ENCODE measurements around the gene EPB41L1. TPM values are rescaled to one million over a fixed set of nuclear protein-coding genes. Genes with fewer than 3 reads are reported as not detected.

EPB41L1 gene
- total RNA-seq, 1 donor from 2014 or later: 30.6 TPM

- no peak overlapping the region for H3K27ac Mint-ChIP-seq (ENCODE audit: unreplicated experiment)
- H3K4me3 Mint-ChIP-seq: no peak overlapping the region
- DNase-seq (ENCODE audit: low read depth, low spot score): no peak
- H3K9me3 Mint-ChIP-seq: no peaks in the 10 kb centered on the region
- no peaks in the 10 kb centered on the region for H3K4me1 Mint-ChIP-seq
- TF ChIP-seq, protein P1, sequence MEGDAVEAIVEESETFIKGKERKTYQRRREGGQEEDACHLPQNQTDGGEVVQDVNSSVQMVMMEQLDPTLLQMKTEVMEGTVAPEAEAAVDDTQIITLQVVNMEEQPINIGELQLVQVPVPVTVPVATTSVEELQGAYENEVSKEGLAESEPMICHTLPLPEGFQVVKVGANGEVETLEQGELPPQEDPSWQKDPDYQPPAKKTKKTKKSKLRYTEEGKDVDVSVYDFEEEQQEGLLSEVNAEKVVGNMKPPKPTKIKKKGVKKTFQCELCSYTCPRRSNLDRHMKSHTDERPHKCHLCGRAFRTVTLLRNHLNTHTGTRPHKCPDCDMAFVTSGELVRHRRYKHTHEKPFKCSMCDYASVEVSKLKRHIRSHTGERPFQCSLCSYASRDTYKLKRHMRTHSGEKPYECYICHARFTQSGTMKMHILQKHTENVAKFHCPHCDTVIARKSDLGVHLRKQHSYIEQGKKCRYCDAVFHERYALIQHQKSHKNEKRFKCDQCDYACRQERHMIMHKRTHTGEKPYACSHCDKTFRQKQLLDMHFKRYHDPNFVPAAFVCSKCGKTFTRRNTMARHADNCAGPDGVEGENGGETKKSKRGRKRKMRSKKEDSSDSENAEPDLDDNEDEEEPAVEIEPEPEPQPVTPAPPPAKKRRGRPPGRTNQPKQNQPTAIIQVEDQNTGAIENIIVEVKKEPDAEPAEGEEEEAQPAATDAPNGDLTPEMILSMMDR (conservative IDR thresholded peaks at IDR 0.05): no peak
- H3K36me3 Mint-ChIP-seq (ENCODE audit: low read depth): no peaks in the 10 kb centered on the region
- H3K27me3 Mint-ChIP-seq (ENCODE audit: low read depth): no peaks in the 10 kb centered on the region
Observed at GRCh38 chr20:36259177-36260061, 104.9 kb downstream of the EPB41L1 start.

DNA sequence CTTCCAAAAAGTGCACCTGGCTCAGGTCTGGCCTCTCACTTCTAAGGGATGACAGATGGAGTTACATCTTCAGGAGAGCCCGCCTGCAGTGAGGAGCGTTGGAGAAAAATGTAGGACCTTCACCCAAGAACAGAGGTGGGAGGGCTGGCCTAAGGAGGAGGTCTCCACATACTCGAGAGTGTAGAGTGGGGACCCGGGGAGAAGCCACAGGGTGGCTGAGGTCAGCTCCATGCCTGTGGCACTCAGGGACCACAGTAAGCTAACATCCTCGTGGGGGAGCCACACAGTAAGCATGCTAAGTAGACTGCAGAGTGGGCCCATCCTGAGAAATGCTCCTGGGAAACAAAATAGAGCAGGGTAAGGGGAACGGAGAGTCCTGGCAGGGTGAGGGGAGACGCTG, 105.8 kb downstream of the EPB41L1 start:
- no peaks in the 10 kb centered on the region for H3K27me3 Mint-ChIP-seq (ENCODE audit: low read depth)
- DNase-seq (ENCODE audit: low read depth, low spot score): no peak
- no peaks in the 10 kb centered on the region for H3K36me3 Mint-ChIP-seq (ENCODE audit: low read depth)
- H3K4me1 Mint-ChIP-seq: no peaks in the 10 kb centered on the region
- TF ChIP-seq, protein P1 (conservative IDR thresholded peaks at IDR 0.05): no peak
- no peak overlapping the region for H3K27ac Mint-ChIP-seq (ENCODE audit: unreplicated experiment)
- H3K4me3 Mint-ChIP-seq: no peak overlapping the region
- no peaks in the 10 kb centered on the region for H3K9me3 Mint-ChIP-seq

GRCh38 chr20:36261389-36262105, 107.0 kb downstream of the EPB41L1 start:
- H3K27ac Mint-ChIP-seq (ENCODE audit: unreplicated experiment): no peak overlapping the region
- H3K4me3 Mint-ChIP-seq: no peak overlapping the region
- no peaks in the 10 kb centered on the region for H3K9me3 Mint-ChIP-seq
- DNase-seq (ENCODE audit: low read depth, low spot score): no peak
- H3K27me3 Mint-ChIP-seq (ENCODE audit: low read depth): no peaks in the 10 kb centered on the region
- TF ChIP-seq, protein P1 (conservative IDR thresholded peaks at IDR 0.05): no peak
- no peaks in the 10 kb centered on the region for H3K4me1 Mint-ChIP-seq
- H3K36me3 Mint-ChIP-seq (ENCODE audit: low read depth): no peaks in the 10 kb centered on the region

DNA sequence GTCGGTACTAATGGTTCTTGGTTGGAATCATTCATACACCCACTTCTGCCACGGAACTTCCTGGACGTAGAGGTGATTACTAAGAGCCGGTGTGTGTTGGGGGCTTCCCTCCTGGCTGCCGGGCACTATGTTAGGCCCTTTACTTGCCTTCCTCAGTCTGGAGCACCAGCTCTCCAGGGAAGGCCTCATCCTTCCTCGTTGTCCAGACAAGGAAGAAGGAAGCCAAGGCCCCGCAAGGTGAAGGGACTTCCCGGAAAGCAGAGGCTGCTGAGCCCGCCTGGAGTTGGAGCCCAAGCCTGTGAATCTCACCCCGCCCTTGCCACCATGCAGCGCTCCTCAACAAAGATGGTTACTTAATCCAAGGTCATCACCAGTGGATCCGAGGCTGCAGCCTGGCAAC, 107.9 kb downstream of the EPB41L1 start:
- no peaks in the 10 kb centered on the region for H3K4me1 Mint-ChIP-seq
- H3K36me3 Mint-ChIP-seq (ENCODE audit: low read depth): no peaks in the 10 kb centered on the region
- H3K9me3 Mint-ChIP-seq: no peaks in the 10 kb centered on the region
- no peak overlapping the region for H3K27ac Mint-ChIP-seq (ENCODE audit: unreplicated experiment)
- no peaks in the 10 kb centered on the region for H3K27me3 Mint-ChIP-seq (ENCODE audit: low read depth)
- TF ChIP-seq, protein P1 (conservative IDR thresholded peaks at IDR 0.05): no peak
- DNase-seq (ENCODE audit: low read depth, low spot score): no peak
- H3K4me3 Mint-ChIP-seq: no peak overlapping the region

DNA sequence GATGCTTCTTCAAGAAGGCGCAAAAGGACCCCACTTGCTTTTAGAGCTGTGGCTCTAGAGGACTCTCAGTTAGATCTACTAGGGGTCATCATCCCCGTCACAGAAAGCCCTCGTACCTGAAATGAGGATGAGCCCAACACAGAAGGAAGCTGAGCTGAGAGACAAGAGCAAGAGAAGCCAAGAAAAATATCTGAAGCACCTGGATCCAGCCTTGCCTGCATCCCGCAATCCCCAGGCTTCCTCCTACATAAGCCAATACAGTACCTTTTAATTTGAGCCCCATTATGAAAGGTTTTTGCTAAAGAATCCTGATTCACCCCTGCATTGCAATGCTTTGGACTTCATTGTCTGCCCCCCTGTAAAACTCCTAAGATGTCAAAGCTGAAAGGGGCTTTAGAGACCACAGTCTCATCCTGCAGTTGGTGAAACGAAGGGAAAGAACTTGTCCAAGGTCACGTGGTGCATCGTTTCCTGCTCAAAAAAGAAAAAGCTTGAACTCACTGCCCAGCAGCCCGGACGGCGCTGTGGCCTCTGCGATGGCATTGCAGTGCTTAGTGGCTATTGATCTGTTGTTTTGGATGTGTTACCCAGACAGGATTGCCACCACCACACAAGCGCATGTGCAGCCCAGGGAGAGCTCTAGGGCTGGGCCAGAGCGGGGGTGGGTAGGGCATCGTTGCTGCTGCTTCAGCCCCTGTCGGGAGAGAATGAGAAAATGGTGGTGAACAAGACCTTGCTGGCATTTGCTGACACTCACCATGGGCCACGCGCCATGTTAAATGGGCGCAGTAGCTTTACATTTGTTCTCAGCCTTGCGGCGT, 110.1 kb downstream of the EPB41L1 start:
- no peak for DNase-seq (ENCODE audit: low read depth, low spot score)
- Mint-ChIP-seq H3K9me3 (no peaks in the 10 kb centered on the region), H3K4me1 (peaks cover 3% of the 10 kb centered on the region), H3K36me3 (ENCODE audit: low read depth) (no peaks in the 10 kb centered on the region), H3K27me3 (ENCODE audit: low read depth) (no peaks in the 10 kb centered on the region), H3K4me3 (no peak overlapping the region), H3K27ac (ENCODE audit: unreplicated experiment) (no peak overlapping the region)
- TF ChIP-seq, protein P1 (conservative IDR thresholded peaks at IDR 0.05): no peak
